Measurements from ENCODE around the gene PARP15.

DNA sequence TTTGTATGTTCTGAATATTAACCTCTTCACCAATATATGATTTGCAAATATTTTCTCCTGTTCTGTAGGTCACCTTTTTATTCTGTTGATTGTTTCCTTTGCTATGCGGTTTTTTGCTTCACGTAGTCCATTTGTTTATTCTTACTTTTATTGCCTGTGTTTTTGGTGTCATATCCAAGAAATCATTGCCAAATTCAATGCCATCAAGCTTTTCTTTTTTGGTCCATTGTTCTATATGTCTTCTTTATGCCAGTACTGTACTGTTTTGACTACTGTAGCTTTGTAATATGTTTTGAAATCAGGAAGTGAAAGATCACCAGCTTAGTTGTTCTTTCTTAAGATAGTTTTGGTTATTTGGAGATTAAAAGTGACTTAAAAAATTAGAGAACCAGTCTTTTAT lies 4.2 kb downstream of the PARP15 start:
- TF ChIP-seq, protein P1, sequence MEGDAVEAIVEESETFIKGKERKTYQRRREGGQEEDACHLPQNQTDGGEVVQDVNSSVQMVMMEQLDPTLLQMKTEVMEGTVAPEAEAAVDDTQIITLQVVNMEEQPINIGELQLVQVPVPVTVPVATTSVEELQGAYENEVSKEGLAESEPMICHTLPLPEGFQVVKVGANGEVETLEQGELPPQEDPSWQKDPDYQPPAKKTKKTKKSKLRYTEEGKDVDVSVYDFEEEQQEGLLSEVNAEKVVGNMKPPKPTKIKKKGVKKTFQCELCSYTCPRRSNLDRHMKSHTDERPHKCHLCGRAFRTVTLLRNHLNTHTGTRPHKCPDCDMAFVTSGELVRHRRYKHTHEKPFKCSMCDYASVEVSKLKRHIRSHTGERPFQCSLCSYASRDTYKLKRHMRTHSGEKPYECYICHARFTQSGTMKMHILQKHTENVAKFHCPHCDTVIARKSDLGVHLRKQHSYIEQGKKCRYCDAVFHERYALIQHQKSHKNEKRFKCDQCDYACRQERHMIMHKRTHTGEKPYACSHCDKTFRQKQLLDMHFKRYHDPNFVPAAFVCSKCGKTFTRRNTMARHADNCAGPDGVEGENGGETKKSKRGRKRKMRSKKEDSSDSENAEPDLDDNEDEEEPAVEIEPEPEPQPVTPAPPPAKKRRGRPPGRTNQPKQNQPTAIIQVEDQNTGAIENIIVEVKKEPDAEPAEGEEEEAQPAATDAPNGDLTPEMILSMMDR (IDR thresholded peaks at IDR 0.05; ENCODE audit: extremely low read depth in 1 of 2, insufficient read depth in 1 of 2, low read depth in 1 of 2, low read length in 2 of 2), result no peak
- no peak for TF ChIP-seq POLR2A (IDR thresholded peaks at IDR 0.05; ENCODE audit: low read depth, low read length)
- TF ChIP-seq EZH2 (IDR thresholded peaks at IDR 0.05; ENCODE audit: borderline replicate concordance, low read depth, low read length, severe bottlenecking), result no peak
- TF ChIP-seq MYC (IDR thresholded peaks at IDR 0.05; ENCODE audit: low read depth, low read length), result no peak
- no peak for TF ChIP-seq POLR2AphosphoS5 (IDR thresholded peaks at IDR 0.05; ENCODE audit: insufficient read depth, low read depth, low read length)

Measured in endothelial cell of umbilical vein (primary cell).